ENCODE measurements around the gene EPHB6.

GRCh38 chr7:142896151-142896550 is 41.3 kb downstream of the EPHB6 start:
- no peak for TF ChIP-seq POLR2A (IDR thresholded peaks at IDR 0.05)
- TF ChIP-seq CTCF (IDR thresholded peaks at IDR 0.05) = no peak
